Measurements from ENCODE around the gene OR51G2.
"Not testable (repeated sequence)": the region's sequence is repeated elsewhere in the genome, so short reads cannot be mapped to it uniquely, and the experiment has no call there.

The OR51G2 gene, protein sequence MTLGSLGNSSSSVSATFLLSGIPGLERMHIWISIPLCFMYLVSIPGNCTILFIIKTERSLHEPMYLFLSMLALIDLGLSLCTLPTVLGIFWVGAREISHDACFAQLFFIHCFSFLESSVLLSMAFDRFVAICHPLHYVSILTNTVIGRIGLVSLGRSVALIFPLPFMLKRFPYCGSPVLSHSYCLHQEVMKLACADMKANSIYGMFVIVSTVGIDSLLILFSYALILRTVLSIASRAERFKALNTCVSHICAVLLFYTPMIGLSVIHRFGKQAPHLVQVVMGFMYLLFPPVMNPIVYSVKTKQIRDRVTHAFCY

DNA sequence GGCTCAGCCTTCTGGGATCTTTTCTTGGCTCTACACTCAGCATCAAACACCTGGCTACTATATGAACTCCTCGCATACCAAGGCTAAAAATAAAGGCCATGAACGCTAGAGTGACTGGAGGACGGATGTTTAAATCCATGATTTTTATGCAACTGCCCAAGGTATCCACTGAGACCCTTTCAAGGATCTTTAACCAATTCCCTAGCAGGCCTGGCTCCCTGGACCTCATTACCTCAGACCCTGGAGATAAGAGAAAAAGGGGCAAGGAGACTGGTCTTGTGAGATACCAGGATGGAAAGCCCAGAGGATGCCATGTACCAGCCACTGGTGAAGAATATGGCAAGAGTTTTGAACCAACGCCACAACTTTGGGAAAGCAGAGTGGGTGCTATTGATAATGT lies at the start of gene OR51G2:
Gene OR51G2, minus strand, starts transcription at position 101 of the 400 bp plus-strand sequence. CDS start 3,687 bp downstream, outside the sequence.
- no peak for DNase-seq (ENCODE audit: low spot score)

GRCh38 chr11:4962816-4963215 lies 43.7 kb upstream of the OR51G2 start:
- DNase-seq (ENCODE audit: low spot score): no peak

- DNase-seq (ENCODE audit: low spot score): no peak
Observed at GRCh38 chr11:4960877-4961276, 41.7 kb upstream of the OR51G2 start.

- DNase-seq (ENCODE audit: low spot score): no peak
Observed at GRCh38 chr11:4957396-4957795, 38.2 kb upstream of the OR51G2 start.

GRCh38 chr11:4955613-4956012 lies 36.5 kb upstream of the OR51G2 start, which contains the start of gene OR51A2:
Gene OR51A2 (minus strand): TSS chr11:4955713. CDS start chr11:4955713, 0 bp downstream.
- not testable (repeated sequence) for DNase-seq (ENCODE audit: low spot score)

GRCh38 chr11:4947505-4947904 lies 28.4 kb upstream of the OR51G2 start, which contains the start of gene OR51A4:
Gene OR51A4 (minus strand): TSS chr11:4947605. CDS start chr11:4947100, 505 bp downstream.
- no peak for DNase-seq (ENCODE audit: low spot score)

DNA sequence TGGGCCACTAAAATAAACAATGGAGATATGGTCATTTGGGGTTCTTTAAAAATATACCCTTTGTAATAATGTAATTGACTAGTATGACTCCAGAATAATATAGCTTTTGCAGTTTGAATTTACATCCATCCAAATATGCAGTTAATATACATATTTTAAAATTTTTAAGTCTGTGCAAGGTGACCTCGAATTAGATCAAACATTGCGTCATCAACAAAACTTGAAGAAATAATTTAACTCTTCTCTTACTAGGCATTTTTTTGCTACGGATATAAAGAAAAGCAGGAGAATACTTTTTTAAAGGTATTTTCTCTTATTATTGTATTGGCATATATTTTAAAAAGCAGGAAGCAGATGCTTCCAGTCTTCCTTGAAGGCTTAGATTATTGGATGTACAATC lies 17.6 kb upstream of the OR51G2 start:
- no peak for DNase-seq (ENCODE audit: low spot score)

DNA sequence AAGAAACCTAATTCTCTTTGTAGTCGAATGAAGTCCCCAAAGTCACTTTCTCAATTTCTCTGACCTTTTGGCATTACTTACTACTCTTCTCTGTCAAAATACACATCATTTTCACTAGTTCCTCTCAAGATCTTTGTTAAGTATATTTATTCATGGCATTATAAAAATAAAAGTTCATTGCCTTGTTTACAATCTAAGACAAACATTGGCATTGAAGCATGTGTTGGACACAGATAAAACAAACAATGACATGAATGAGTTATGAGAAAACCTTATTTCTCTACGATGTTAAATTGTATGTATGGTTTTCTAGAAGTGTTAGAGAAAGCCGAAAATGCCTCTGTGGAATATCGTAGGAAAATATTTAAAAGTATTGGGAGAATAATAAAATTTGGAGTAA lies 13.6 kb upstream of the OR51G2 start:
- DNase-seq (ENCODE audit: low spot score): no peak

DNA sequence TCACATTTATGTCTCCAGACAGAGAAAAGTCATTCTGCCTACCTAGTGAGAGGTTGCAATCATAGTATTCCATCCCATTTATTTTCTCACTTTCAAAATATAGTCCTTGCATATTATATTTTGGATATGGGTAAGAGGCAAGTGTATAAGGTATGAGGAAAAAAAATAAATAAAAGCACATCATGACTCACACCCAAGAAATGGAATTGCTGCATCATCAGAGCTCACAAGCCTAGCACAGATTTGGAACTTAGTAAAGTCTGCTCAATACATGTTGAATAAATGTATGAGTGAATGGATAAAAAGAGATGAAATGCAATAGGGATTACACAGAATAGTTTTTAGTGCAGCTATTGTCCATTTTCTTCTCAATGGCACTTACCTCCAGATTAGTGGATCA lies 7.5 kb upstream of the OR51G2 start:
- DNase-seq (ENCODE audit: low spot score): no peak

DNA sequence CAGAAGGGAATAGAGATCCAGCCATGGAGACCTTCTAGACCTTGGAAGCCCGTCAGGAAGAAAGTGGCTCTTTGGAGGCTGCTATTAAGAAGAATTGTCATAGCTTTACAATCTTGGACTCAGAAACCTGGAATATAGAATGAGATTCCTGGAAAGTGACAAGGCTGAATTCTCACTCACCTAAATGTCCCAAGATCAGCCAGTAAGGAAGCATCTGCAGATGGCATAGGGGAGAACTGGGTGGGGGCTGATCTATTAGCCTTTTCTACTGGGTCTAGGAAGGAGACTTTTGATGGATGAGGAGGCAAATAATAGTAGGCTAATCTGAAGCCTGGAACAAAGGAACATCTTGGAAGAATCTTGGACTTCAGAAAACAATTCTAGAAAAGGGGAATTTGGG lies 5.1 kb upstream of the OR51G2 start, which contains the start of gene OR51G1:
Gene OR51G1, minus strand, starts transcription at position 101 of the 400 bp plus-strand sequence. Its CDS starts 0 bp downstream, at position 101.
- DNase-seq (ENCODE audit: low spot score): no peak

DNA sequence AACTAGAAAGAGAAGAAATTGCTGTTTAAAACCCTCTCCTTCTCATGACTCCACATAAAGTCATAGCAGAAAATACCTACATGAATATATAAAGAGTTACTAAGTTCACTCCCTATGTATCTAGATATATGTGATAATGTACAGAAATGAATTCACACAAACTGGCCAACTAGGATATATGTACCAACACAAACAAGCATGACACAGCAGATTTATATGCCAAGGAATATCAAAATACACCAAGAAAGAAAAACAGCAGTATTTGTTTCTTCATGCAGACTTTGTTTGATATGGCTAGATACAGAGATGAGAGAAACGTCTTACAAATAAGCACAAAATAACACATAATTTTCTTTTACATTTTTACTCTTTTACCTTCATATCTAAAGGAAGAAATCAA lies 3.2 kb upstream of the OR51G2 start:
- DNase-seq (ENCODE audit: low spot score): no peak

- no peak for DNase-seq (ENCODE audit: low spot score)
Observed at GRCh38 chr11:4921796-4922195, 2.6 kb upstream of the OR51G2 start.

DNA sequence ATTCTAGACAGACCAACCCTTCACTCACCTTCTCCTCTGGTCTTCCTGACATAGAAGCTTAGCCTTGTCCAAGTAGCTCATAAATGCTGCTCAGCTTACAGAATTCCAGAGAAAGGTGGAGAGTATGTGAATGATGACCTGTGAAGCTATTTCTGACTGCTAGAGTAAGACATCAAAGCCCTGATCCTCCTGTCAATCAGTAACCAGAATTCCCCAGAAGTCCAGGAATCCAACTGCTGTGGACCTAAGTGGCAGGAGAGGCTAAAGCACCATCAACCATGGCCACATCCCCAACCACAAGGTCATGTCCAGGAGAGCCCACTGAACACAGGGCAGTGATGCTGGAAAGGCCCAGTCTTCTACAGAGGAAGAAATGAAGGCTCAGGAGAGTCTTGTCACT lies 2.6 kb downstream of the OR51G2 start:
- no peak for DNase-seq (ENCODE audit: low spot score)

DNA sequence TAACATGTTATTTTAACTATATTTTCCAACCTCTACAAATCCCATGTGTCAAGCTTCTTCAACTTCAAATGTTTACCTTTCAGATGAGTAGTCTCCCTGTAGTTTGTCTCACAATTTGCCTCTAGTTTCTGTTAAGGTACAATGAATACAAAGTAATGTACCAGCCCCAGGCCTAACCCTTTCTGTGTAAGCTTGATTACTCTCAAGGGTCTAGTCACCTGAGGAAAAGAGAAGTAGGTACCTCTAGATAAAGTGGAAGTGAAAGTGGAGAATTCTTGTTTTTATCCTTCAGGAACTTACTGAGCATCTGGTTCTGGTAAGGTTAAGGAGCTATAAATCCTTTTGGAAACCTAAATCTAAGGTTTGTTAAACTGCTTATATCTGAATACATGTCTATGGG lies 15.7 kb downstream of the OR51G2 start, which contains the start of gene OR51A7:
Gene OR51A7, plus strand, starts transcription at position 300 of the 400 bp plus-strand sequence. CDS start 3,587 bp downstream, outside the sequence.
- no peak for DNase-seq (ENCODE audit: low spot score)

DNA sequence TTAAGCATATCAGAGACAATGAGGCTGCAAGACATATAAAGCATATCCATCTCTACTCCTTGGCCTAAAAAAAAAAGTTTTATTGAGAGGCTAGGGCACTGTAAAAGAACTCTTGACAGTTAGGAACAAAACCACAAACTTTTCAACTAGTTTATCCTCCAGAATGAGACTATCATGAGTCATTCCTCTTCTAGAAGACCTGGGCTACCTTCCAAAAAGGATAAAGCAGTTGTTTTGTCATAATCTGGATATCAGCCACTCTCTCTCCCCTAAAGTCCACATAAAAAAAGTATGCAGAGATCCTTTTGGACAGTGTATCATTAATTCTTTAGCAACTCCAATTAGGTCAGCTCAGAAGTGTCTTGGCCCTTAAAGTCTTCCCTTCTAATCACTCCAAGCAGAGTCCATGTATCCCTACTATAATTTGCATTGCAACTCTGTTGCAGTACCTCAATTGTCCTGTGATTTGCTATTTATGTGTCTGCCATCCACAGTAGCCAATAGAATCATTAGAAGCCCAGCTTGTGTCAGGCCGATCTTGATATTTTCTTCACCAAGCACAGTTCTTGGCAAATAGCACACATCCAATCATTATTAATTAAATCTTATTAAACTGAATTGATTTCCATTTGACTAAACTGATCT lies 27.0 kb downstream of the OR51G2 start:
- peak; percentile 10 for DNase-seq (ENCODE audit: low spot score)

- no peak for DNase-seq (ENCODE audit: low spot score)
Observed at GRCh38 chr11:4890279-4890678, 28.9 kb downstream of the OR51G2 start.

DNA sequence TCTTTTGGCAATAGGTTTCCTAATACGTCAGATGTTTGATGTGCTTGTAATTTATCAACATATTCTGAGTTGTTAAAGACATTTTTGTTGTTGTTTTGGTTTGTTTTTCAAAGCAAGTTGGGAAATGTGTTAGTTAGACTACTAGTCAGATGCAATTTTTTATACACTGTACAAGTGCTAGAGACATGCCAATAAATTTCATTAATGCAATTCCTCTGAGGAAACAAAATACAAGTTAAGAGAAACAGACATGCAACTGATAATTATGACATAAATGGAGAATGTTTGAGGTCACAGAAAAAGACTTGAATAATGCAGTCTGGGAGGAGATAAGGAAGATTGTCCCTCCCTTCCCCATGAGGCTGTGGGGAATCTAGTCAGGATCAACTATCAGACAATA lies 31.6 kb downstream of the OR51G2 start:
- no peak for DNase-seq (ENCODE audit: low spot score)

- no peak for DNase-seq (ENCODE audit: low spot score)
Observed at GRCh38 chr11:4886186-4886585, 33.0 kb downstream of the OR51G2 start.

DNA sequence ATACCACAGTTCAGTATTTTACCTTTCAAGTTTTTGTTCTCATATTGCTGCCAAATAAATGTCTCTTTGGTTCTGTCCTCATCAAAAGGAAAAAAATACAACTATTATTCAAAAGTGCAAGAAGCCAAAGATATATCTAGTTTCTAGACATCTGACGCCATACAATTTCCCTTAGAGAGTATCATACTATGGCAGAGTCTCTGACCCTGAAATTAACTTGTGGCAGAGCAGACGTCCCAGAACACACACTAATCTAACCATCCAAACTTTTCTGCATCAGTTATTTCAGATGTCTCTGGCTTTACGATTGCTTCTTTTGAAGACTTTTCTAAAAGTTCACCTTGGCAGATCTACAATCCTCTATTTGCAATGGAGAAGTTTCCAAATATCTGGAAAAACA lies 34.8 kb downstream of the OR51G2 start:
- no peak for DNase-seq (ENCODE audit: low spot score)

DNA sequence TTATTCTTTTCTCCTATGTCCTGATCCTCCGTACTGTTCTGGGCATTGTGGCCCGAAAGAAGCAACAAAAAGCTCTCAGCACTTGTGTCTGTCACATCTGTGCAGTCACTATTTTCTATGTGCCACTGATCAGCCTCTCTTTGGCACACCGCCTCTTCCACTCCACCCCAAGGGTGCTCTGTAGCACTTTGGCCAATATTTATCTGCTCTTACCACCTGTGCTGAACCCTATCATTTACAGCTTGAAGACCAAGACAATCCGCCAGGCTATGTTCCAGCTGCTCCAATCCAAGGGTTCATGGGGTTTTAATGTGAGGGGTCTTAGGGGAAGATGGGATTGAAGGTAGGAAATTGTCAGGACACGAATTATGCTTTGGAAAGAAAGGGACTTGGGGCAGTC lies 36.6 kb downstream of the OR51G2 start:
- DNase-seq (ENCODE audit: low spot score): no peak

- DNase-seq (ENCODE audit: low spot score): no peak
Observed at GRCh38 chr11:4881860-4882500, 37.2 kb downstream of the OR51G2 start, which contains the start of gene OR51T1. Gene OR51T1 (plus strand): TSS chr11:4881900. CDS start chr11:4881900, 0 bp downstream.

DNA sequence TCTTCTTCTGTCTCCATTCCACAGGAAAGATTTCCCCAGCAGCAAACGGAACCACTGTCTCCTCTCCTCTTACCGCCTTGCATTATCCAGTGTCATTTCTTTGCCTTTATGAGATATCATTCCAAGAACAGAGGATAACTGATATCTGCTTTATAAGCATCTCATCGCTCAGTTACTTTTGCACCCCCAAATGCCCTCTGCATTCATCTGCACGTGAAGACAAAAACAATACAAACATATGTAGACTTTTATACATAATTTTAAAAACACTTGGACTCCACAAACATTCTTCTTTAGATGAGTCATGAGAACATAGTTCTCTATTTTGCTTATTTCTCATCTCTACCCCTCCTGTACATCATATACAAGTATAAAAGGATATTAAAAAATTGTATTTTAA lies 38.0 kb downstream of the OR51G2 start:
- no peak for DNase-seq (ENCODE audit: low spot score)

DNA sequence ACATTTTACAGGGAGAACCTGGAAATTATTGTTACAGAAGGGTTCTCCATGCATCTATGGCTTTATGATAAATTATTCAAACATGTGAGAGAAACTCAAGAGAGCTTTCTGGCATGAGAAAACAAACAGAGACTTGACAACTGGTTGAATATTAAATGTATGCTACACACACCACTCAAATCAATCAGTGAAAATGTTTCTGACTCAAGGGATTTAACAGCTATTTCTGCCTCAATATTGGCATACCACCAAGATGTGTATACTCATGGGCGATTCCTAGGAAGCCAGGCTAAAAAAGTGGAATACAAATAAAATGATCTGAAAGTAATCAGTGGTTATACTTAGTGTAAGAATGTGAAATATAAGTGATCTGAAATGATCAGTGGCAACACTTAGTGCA lies 53.3 kb downstream of the OR51G2 start:
- DNase-seq (ENCODE audit: low spot score): no peak
